Smooth muscle cell (in vitro differentiated cells): ENCODE results near the gene CPLX1. TPM values are rescaled to one million over a fixed set of nuclear protein-coding genes. Genes with fewer than 3 reads are reported as not detected.

ENCODE experiments used
- DNase-seq: peaks from one replicate; lab custom pipeline; 2025; ENCODE audit not compliant: unreplicated experiment; lab: John Stamatoyannopoulos, UW
- H2AFZ ChIP-seq: fragments of 200-600 bp; sonication (generic); 2 replicates; pipeline ENCODE4 v1.6.0; 2016; ENCODE audit warnings: antibody characterized with exemption, low read depth, mild to moderate bottlenecking
- H3F3A ChIP-seq: fragments of 200-600 bp; sonication (generic); 2 replicates; pipeline ENCODE4 v1.6.0; 2017; ENCODE audit warnings: antibody characterized with exemption, low read depth
- H3K27ac ChIP-seq: fragments of 200-600 bp; sonication (generic); 2 replicates; pipeline ENCODE4 v1.5.1; 2016; ENCODE audit warnings: low read depth, mild to moderate bottlenecking
- H3K27me3 ChIP-seq: fragments of 200-600 bp; sonication (generic); 2 replicates; pipeline ENCODE4 v1.6.1; 2016; ENCODE audit warnings: low read depth, mild to moderate bottlenecking
- H3K36me3 ChIP-seq: fragments of 200-600 bp; sonication (generic); 2 replicates; pipeline ENCODE4 v1.5.1; 2016; ENCODE audit warnings: low read depth
- H3K4me1 ChIP-seq: fragments of 200-600 bp; sonication (generic); 2 replicates; pipeline ENCODE4 v1.5.1; 2016; ENCODE audit warnings: low read depth
- H3K4me2 ChIP-seq: fragments of 200-600 bp; sonication (generic); 2 replicates; pipeline ENCODE4 v1.6.0; 2016; ENCODE audit warnings: mild to moderate bottlenecking
- H3K4me3 ChIP-seq: fragments of 200-600 bp; sonication (generic); 2 replicates; pipeline ENCODE4 v1.5.1; 2016; ENCODE audit warnings: mild to moderate bottlenecking
- H3K79me2 ChIP-seq: fragments of 200-600 bp; sonication (generic); 2 replicates; pipeline ENCODE4 v1.6.0; 2016; ENCODE audit warnings: low read depth, mild to moderate bottlenecking
- H3K9ac ChIP-seq: fragments of 200-600 bp; sonication (generic); 2 replicates; pipeline ENCODE4 v1.6.0; 2016; ENCODE audit warnings: low read depth
- H3K9me3 ChIP-seq: fragments of 200-600 bp; sonication (generic); replicated peaks from 2 replicates; pipeline ENCODE4 v1.5.1; 2016; ENCODE audit warnings: low read depth
- H4K20me1 ChIP-seq: fragments of 200-600 bp; sonication (generic); 2 replicates; pipeline ENCODE4 v1.6.0; 2016; ENCODE audit warnings: low read depth
- CTCF ChIP-seq: fragments of 200-600 bp; sonication (generic); IDR thresholded peaks from 2 replicates; pipeline ENCODE4 v1.5.1; 2017; ENCODE audit warnings: borderline replicate concordance, mild to moderate bottlenecking, antibody characterized with exemption; ENCODE audit not compliant: insufficient read depth, poor library complexity, severe bottlenecking
- WGBS: methylation state at CpG from one replicate; pipeline ENCODE4 v1.1.7; 2016; ENCODE audit warnings: low lambda C conversion rate; 5-methylcytosine and 5-hydroxymethylcytosine counted together
- polyA plus RNA-seq: library from polyadenylated mRNA; unstranded; fragments of >200 nt; fragmentation: Nextera tagmentation; extraction: Ambion mirVana; gene quantifications from 2 replicates; pipeline ENCODE4 v1.2.1, GENCODE V29; 2016
- total RNA-seq: library from RNA; depleted of rRNA; stranded (reverse); fragments of >200 nt; gene quantifications from 2 replicates; pipeline ENCODE4 v1.2.3, GENCODE V29; 2014

The CPLX1 gene
- total and polyA plus RNA-seq, 2 experiments from 2014 or later = not detected

GRCh38 chr4:868421-868820 is 42.5 kb upstream of the CPLX1 start:
- no peak for DNase-seq
- H3K4me1 ChIP-seq = no peaks in the 10 kb centered on the region
- WGBS = 97% methylated on average over 21 of the region's 21 CpGs

GRCh38 chr4:867526-868250 is 41.8 kb upstream of the CPLX1 start:
- Histone ChIP-seq H3K9ac (no peak overlapping the region), H3K4me2 (no peak overlapping the region), H3K27me3 (no peaks in the 10 kb centered on the region), H3K27ac (no peak overlapping the region), H3F3A (no peaks in the 10 kb centered on the region), H3K9me3 (no peaks in the 10 kb centered on the region), H2AFZ (no peak overlapping the region), H3K4me3 (no peak overlapping the region), H3K36me3 (peaks cover 12% of the 10 kb centered on the region), H3K79me2 (no peaks in the 10 kb centered on the region), H4K20me1 (no peaks in the 10 kb centered on the region), H3K4me1 (no peaks in the 10 kb centered on the region)
- no peak for TF ChIP-seq CTCF
- 93% methylated on average over 26 of the region's 26 CpGs for WGBS
- no peak for DNase-seq

More at GRCh38 chr4:868421-868820, 42.5 kb upstream of the CPLX1 start:
- no peaks in the 10 kb centered on the region for H3F3A ChIP-seq
- no peaks in the 10 kb centered on the region for H4K20me1 ChIP-seq
- no peaks in the 10 kb centered on the region for H3K9me3 ChIP-seq
- H3K27ac ChIP-seq = no peak overlapping the region
- H2AFZ ChIP-seq = no peak overlapping the region
- H3K4me3 ChIP-seq = no peak overlapping the region
- peaks cover 6% of the 10 kb centered on the region for H3K36me3 ChIP-seq
- H3K27me3 ChIP-seq = no peaks in the 10 kb centered on the region
- no peak overlapping the region for H3K9ac ChIP-seq
- no peaks in the 10 kb centered on the region for H3K79me2 ChIP-seq
- TF ChIP-seq CTCF = no peak
- H3K4me2 ChIP-seq = no peak overlapping the region

DNA sequence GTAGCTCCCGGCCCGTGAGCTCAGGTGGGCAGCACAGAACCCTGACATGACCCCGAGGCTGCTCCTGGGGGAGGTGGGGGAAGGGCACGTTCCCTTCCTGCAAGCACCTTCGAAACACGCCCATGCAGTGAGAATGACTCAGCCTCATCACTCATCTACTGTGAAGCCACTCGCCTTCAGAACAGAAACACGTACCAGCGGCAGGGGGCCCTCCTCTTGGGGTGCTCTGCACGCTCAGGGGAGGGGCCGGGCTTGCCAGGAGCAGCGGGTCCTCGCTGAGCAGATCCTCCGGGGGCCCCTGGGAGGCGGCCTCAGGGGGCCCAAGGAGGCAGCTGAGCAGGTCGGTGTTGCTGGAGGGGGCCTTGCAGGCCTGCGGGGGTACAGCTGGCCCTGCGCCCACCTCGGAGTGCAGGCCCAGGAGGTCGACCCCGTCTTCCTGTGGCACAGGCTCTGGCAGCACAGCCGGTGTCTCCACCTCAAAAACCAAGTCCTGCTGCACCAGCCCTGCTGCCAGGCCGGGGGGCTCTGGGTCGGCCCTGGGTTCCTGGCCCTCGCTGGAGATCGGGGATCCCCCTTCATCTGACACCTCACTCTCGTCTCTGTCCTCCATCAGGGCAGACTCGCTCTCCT is 40.9 kb upstream of the CPLX1 start:
- Histone ChIP-seq H3K4me1 (no peaks in the 10 kb centered on the region), H3K79me2 (no peaks in the 10 kb centered on the region), H3K4me2 (no peak overlapping the region), H3K4me3 (no peak overlapping the region), H3F3A (no peaks in the 10 kb centered on the region), H3K9me3 (no peaks in the 10 kb centered on the region), H4K20me1 (no peaks in the 10 kb centered on the region), H3K27me3 (no peaks in the 10 kb centered on the region), H3K9ac (no peak overlapping the region), H3K27ac (no peak overlapping the region), H2AFZ (no peak overlapping the region), H3K36me3 (peaks cover 12% of the 10 kb centered on the region)
- 94% methylated on average over 28 of the region's 28 CpGs for WGBS
- no peak for TF ChIP-seq CTCF
- no peak for DNase-seq
